ENCODE data around the gene ZGRF1. TPM values are rescaled to one million over a fixed set of nuclear protein-coding genes. Genes with fewer than 3 reads are reported as not detected.
"Not testable (repeated sequence)": the region's sequence is repeated elsewhere in the genome, so short reads cannot be mapped to it uniquely, and the experiment has no call there.

Gene ZGRF1
- total RNA-seq, 1 donor from 2014 or later = 31.8 TPM

DNA sequence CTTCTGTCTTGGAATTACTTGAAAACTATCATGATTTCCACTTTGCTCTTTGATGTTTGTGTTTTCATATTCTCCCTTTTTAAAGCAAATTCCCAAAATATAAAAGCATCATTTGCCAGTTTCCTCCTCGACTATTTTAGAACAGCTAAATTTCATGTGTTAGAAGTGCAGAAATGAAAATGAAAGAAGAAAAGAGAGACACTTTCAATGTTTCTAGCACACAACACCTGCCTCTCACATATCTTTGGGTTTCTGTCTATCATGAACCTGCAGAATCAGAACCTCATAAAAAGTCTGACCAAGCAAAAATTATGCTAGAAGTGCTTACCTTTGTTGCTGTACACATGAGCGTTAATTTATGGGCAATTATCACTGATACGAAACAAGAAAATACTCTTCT lies 118.8 kb downstream of the ZGRF1 start:
- no peak for DNase-seq (ENCODE audit: low spot score in 2 of 2)
- no peak for FAIRE-seq

DNA sequence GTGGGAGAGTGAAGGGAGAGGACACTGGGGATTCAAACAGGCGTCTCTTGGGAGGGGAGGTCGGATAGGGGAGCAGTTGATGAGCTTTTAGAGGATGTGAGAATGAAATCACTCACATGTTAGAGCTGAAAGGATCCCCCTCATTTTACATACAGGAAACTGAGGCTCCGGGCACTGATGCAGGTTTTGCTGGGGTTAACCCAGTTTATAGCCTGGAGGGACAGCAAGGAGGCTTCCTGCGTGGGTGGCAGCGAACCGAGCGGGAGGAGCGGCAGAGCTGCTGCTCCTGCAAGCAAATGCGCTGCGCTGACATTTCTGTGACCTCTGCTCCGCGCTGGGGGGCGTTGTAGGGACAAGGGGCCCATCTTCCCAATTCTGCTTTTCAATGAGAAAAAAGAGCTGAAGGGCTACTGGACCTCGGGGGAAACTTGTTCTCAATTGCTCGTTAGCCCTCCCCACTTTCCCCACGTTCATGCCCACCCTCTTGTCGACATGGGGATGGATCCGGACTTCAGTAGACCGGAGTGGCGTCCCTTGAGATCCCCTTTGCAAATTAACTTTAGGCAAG lies 119.6 kb downstream of the ZGRF1 start:
- no peak for FAIRE-seq
- DNase-seq (ENCODE audit: low spot score in 2 of 2) = peak in 1 of 2 donors; percentile 17

DNA sequence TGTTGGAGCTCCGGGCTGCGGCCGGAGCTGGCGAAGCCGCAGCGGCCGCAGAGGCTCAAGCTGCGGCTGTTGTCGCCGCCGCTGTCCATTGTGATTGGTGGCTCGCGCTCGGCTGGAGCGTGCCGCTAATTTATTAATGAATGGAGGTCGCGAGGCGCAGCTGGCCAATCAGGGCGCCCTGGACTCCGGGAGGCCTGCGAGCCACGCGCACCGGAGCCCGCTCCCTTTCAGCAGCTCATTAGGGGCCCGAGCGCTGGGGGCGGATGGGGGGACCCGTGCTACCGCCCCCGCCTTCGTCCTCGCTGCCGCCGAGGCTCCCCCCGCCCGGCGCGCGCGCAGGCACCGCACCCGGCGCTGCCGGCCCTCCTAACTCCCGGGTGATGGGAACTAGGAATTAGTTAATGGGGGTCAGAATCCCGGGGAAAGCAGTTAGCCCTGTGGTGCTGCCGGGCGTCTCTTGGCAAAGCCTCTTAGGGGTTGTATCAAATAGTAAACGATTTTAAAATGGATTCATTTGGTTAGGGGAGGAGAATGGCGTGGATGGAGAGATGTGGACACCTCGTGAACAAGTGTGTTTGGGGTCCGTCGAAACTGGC lies 120.1 kb downstream of the ZGRF1 start:
- FAIRE-seq = no peak
- peak in 1 of 2 donors; percentile 55 for DNase-seq (ENCODE audit: low spot score in 2 of 2)

DNA sequence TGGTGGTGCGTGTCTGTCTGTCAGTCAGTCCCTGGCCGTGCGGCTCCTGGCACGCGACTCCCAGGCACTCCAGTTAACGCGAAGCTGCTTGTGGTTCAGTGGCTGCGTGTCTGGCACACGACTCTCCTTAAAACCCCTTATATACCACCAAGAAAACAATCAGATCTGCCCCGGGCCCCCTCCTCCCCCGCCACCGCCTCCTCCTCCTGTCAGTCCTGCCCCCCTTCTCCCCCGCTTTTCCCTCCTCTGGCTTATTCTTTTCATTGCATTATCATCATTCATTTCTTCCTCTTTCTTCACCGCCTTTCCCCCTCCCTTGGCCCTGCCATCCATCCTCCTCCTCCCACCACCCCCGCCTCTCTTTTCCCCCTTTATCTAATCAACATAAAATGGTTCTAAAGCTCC lies 120.6 kb downstream of the ZGRF1 start, which contains the start of gene NEUROG2:
Gene NEUROG2 (minus strand): TSS at position 115 of the 405 bp plus-strand sequence. CDS start 705 bp downstream, outside the sequence.
- DNase-seq (ENCODE audit: low spot score in 2 of 2) (no peak), FAIRE-seq (no peak)

DNA sequence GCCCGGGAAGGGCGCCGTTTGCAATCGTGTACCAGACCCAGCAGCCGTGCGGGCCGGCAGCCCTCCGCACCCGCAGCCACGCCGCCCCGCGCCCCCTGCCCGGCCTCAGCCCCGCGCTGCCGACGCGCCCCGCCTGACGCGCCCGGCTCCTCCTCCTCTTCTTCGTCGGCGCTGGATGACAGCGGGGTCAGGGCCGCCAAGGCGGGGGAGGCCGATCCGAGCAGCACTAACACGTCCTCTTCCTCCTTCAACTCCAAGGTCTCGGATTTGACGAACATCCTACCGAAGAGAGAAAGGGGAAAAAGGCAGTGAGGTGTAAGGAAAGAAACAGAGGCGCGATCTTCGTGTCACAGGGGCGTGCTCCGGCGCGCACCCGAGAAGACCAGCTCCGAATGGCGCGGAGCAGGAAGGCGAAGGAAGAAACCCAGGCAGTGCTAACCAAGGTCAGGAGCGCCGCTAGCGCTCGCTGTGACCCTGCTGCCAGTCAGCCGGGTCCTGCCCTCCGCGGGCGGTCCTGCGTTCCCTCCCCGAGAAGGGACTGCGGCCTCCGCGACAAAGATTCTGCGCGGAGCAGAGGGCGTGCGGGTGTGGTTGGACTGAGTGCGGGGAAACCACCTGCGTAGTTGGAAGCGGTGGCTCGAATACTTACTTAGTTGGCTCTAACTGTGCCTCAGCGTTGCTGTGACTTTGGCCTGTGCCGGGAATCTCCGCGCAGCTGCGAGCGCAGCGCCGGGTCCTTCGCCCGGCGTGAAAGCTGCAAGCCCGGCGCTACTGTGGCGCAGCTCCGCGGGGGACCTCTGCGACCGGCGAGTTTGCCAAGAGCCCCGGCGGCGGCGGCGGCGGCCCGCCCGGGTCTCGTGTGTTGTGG lies 121.3 kb downstream of the ZGRF1 start:
- peak; percentile 43 to 55 for DNase-seq (ENCODE audit: low spot score in 2 of 2)
- FAIRE-seq = no peak

DNA sequence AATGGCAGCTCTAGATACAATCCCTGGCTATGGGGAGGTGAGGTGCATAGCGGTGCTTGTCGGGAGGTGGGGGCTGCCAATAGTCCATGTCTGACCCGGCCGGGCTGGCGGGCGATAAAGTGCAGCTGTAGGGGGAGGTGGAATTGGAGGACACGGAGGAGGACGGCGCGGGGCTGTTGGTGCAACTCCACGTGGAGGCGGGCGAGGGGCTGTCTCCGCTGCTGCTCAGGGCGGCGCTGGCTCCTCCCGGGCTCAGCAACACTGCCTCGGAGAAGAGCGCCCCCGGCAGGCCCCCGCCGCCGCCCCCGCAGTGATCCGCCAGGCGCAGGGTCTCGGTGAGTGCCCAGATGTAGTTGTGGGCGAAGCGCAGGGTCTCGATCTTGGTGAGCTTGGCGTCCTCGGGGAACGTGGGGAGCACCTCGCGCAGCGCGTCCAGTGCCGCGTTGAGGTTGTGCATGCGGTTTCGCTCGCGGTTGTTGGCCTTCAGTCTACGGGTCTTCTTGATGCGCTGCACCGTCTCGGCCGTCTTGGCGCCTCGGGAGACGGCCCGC lies 122.0 kb downstream of the ZGRF1 start:
- FAIRE-seq (no peak), DNase-seq (ENCODE audit: low spot score in 2 of 2) (peak in 1 of 2 donors; percentile 24)

DNA sequence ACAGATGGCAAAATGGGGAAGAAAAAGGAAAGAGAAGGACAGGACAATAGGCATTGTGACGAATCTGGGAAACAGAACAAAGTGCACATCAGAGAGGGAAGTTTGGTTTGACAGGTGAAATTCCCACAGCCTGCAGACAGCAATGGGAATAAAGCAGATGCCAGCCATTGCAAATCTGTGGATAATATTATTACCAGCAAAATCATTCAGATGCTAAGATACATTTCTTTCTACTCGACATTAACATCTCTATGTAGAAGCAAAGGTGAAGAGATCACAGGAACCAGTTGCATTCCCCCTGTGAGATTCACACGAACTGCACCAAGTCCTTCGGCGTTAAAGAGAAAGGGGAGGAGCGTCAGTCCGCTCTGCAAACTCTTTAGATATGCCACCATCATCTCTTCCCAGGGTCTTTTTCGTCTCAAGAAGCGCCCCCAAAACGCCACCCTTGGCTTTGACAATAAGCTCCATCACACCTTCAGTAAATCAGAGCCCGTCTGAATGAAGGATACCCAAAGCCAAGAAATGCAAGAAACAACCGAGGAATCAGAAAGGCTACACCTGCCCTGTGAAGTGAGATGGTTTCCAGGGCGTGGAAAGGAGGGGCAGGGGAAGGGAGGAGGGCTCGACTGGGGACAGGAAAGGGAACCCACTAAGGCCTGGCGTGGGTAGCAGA lies 122.6 kb downstream of the ZGRF1 start:
- DNase-seq (ENCODE audit: low spot score in 2 of 2) (peak in 1 of 2 donors; percentile 15), FAIRE-seq (no peak)

DNA sequence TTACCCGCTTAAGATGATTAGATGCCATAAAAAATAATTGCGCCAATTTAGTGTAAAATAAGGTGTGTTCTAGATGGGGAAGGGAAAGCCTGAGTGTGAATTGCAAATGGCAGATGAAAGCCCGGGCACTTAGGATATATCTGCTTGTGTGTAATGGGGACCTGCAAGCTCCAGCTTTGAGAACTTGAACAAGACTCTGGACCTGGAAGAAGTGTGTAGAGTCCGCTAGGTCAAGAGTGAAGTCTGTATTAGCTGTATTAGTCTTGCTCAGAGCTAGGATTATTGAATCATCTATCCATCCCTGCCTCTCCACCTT lies 124.9 kb downstream of the ZGRF1 start:
- FAIRE-seq = no peak
- DNase-seq (ENCODE audit: low spot score in 2 of 2) = peak in 1 of 2 donors; percentile 5

DNA sequence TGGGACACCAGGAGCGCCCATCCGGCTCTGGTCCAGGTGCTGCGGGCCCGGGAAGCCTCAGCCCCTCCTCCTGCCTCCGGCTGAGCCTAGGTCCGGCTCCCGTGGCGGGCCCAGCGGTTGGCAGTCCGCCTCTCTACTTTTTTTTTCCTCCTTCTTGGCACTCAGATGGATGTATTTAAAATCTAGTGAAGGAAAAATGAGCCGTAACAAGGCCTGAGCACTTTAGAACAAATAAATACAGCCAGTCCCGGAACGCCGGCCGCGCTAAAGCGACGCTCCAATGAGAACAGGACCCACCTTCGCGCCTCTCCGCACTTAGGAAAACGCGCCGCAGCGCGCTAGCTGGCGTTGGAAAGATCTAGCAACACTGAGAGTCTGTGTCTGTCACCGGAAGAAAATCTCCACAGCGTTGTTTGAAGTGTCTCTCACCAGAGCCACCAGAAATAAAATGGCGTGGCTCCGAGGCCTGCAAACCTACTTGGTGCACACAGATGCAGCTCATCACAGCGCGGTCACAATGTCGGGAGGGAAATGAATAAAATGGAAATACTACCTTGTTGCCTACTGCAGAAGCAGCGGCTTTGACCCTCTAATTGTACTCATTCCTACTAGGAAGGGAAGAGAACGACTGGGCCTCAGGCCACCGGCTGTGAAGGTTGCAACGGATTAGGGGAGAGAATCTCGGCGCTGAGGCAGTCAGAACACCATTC lies 125.5 kb downstream of the ZGRF1 start:
- DNase-seq (ENCODE audit: low spot score in 2 of 2) = peak in 1 of 2 donors; percentile 5
- FAIRE-seq = no peak

DNA sequence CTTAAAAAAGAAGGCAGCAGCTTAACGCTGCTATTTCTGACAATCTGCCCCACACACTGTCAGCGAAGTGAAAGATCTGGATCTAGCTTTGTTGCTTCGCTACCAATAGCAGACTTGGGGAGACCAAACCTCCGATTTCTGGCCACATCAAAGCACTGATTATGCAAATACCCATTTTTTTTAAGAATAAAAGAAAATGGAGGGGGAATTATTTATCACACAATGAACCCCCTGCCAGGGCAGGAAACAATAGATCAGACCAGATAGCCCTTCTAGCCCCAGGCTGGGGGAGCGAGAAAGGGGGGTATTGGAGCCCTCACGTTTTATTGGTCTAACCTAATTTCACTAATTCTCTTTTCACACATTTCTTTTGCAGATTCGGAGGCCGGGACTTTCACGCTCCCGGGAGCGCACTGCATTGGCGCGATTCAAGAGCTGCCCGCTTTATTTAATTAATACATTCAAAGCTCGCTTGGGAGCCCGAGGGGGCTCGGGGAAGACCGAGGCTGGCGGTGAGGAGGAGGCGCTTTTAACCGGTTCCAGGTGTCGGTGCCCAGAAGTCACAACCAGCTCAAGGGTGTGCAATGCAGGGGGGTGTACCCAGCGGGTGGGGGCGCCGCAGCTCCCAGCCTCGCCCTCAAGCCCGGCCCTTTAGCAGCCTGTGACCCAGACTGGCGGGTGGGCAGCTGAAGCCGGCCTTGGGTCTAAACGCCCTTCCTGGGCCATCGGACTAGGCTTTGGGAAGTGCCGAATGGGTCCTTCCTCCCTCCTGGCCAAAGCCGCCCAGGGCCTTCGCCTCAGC lies 126.2 kb downstream of the ZGRF1 start:
- FAIRE-seq (no peak), DNase-seq (ENCODE audit: low spot score in 2 of 2) (peak in 1 of 2 donors; percentile 10)

DNA sequence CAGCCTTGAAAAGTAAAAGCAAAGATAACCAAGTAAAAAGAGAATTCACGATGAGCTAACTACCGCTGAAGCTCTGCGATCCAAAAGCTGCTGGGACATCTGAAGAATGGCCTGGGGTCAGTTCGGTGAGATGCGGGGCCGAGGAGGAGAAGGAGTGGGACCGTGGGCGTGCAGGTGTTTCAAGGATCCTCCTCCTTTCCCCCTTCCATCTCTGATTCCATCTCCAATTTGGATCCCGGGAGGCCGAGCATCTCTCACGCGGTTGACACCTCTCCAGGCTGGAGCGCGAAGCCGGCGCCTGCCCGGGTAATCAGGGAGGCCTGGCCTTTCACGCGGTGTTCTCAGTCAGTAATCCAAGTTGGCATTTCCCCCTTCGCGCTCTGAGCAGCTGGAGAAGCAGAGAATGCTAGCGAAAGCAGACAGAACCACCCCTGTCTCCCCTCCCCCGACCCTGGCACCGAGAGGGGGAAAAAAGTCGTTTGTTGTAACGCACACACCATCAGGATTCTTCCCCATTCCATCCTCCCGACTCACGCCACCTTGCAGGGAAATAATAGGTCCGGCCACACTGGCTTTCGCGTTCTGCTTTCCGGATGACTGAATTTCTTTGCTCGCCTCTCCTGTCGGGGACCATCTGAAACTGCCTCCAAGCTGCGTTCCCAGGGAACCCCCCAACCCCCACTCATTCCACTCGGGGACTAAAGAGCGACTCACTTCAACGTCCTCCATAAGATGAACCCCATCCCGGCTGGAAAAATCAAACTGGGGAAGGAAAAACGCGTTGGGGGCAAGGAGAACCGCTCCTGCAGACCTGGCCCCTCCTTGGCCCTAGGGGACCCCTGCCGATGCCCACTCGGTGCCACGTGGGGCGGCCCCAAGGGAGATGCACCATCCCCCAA lies 127.2 kb downstream of the ZGRF1 start:
- DNase-seq (ENCODE audit: low spot score in 2 of 2) = peak in 1 of 2 donors; percentile 9
- no peak for FAIRE-seq

DNA sequence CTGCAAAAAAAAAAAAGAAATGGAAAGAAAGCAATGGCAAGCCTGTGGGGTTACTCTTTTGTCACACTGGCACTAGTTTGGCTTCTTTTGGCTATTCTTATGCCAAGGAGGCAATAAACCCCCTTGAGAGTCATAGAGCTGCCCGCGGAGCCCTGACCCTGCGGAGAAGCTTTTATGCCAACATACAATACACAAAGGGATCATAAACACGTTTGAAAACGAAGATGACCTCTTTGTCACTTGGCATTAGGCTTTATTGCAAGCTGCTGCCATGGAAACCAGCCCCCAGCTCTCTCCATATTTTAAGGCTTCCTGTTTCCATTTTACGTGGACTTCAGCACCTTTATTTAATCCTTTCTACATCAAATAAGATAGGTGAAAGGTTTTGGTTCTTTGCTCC lies 128.4 kb downstream of the ZGRF1 start:
- DNase-seq (ENCODE audit: low spot score in 2 of 2) = no peak
- FAIRE-seq = no peak

DNA sequence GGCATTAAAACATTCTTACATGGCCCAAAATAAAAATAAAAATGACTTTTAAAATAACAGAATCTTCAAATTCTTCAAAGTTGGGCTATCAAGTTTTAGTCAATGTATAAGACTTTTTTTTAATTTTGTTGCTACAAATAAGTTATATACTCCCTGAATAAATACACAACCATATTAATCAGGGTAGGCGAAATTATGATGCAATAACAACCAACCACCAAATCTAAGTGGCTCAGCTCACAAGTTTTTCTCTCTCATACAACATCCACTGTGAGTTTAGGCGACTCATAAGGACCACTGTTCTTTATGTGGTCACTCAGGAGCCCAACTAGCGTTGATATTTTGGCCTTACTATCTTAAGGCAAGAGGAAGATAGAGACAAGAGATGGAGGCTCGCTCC lies 131.9 kb downstream of the ZGRF1 start:
- no peak for DNase-seq (ENCODE audit: low spot score in 2 of 2)
- FAIRE-seq = no peak

DNA sequence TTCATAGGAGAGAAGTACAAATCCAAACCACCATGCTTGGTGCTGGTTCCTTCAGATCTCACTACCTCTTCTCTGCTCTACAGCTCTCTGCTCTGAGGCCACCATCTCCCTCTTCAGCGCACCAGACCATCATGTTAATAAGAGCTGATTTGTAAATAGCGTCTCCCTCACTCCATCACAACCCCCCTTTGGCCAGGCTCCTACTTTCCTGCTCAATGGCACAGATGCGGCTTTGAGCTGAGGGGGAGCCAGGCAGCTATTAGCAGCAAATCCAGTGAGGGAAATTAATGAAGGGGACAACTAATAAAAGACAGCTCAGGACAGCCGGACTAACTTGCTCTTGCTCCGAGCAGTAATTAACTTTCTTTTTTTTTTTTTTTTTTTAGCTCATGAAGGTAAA lies 133.8 kb downstream of the ZGRF1 start:
- FAIRE-seq (no peak), DNase-seq (ENCODE audit: low spot score in 2 of 2) (no peak)

DNA sequence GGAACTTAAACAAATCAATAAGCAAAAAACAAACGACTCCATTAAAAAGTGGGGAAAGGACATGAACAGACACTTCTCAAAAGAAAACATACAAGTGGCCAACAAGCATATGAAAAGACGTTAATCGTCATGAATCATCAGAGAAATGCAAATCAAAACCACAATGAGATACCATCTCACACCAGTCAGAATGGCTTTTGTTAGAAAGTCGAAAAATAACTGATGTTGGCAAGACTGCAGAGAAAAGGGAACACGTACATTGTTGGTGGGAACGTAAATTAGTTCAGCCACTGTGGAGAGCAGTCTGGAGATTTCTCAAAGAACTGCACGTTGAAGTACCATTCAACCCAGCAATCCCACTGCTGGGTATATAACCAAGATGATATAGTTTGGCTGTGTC lies 144.4 kb downstream of the ZGRF1 start:
- no peak for DNase-seq (ENCODE audit: low spot score in 2 of 2)

DNA sequence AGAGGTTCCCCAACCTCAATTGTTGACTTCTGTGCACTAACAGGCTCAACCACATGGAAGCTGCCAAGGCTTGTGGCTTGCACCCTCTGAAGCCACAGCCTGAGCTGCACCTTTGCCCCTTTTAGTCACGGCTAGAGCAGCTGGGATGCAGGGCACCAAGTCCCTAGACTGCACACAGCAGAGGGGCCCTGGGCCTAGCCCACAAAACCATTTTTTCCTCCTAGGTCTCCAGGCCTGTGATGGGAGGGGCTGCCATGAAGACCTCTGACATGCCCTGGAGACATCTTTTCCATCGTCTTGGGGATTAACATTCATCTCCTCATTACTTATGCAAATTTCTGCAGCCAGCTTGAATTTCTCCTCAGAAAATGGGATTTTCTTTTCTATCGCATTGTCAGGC lies 145.9 kb downstream of the ZGRF1 start:
- not testable (repeated sequence) for FAIRE-seq; DNase-seq (ENCODE audit: low spot score in 2 of 2)

More for the DNA sequence above, 144.4 kb downstream of the ZGRF1 start:
- FAIRE-seq = no peak

Data from frontal cortex (tissue), 4 donors.